Heart right ventricle (tissue), 16 donors: ENCODE data around the gene YJEFN3. TPM values are rescaled to one million over a fixed set of nuclear protein-coding genes. Genes with fewer than 3 reads are reported as not detected.

ENCODE experiments used
- ATAC-seq, 8 donors: fragments of 200-7000 bp; cut with Tn5 transposase; one replicate each; pipeline ENCODE4 v1.9.1; 2020; ENCODE audit warnings: mild to moderate bottlenecking in 8 of 8, moderate library complexity in 8 of 8, moderate number of reproducible peaks in 1 of 8
- DNase-seq, 2 donors: peaks; one replicate each; pipeline ENCODE4 v3.0.0-alpha.2; 2020
- H3K27ac ChIP-seq, 10 donors: fragments of 200-600 bp; sonication (generic) in 2 of 10; one replicate each; pipeline versions ENCODE4 v1.5.0 to v1.8.0; 2020 to 2022; ENCODE audit warnings: mild to moderate bottlenecking in 3 of 10
- H3K27me3 ChIP-seq, 7 donors: fragments of 200-600 bp; one replicate each; pipeline ENCODE4 v1.8.0; 2021 to 2022; ENCODE audit warnings: mild to moderate bottlenecking in 2 of 7
- H3K36me3 ChIP-seq, 9 donors: fragments of 200-600 bp; sonication (generic) in 1 of 9; one replicate each; pipeline versions ENCODE4 v1.5.0 to v1.8.0; 2020 to 2022; ENCODE audit warnings: mild to moderate bottlenecking in 2 of 9
- H3K4me1 ChIP-seq, 9 donors: fragments of 200-600 bp; sonication (generic) in 1 of 9; one replicate each; pipeline versions ENCODE4 v1.5.0 to v1.8.0; 2020 to 2022; ENCODE audit warnings: mild to moderate bottlenecking in 4 of 9
- H3K4me3 ChIP-seq, 10 donors: fragments of 200-600 bp; sonication (generic) in 2 of 10; one replicate each; pipeline versions ENCODE4 v1.5.0 to v1.8.0; 2020 to 2022; ENCODE audit warnings: mild to moderate bottlenecking in 7 of 10, moderate library complexity in 2 of 10
- H3K9me3 ChIP-seq, 11 donors: fragments of 200-600 bp in 10 of 11; sonication (generic) in 2 of 11; one replicate each; pipeline versions ENCODE4 v1.5.0 to v1.8.0; 2013 to 2022; ENCODE audit warnings: mild to moderate bottlenecking in 2 of 11, control low read depth in 1 of 11, moderate library complexity in 1 of 11
- WGBS, 2 donors: extraction: QIAGEN DNeasy Blood & Tissue Kit; methylation state at CpG; one replicate each; pipeline ENCODE4 v1.1.7; 2013; ENCODE audit warnings: inconsistent platforms in 1 of 2; 5-methylcytosine and 5-hydroxymethylcytosine counted together
- intact Hi-C, 10 donors: fragments of 100-400 bp; cut with DNase I; formaldehyde crosslinking; loops; one replicate each; pipeline versions ENCODE4 v1.11.1 to v1.14.2; 2022
- polyA plus RNA-seq, 2 donors: library from polyadenylated mRNA; stranded (reverse); fragments of 200-250 nt; gene quantifications; one replicate each; pipeline ENCODE4 v1.2.3, GENCODE V29; 2013
- total RNA-seq, 10 donors: library from RNA; stranded (reverse); fragmentation: NEBNext Ultra II Directional in 3 of 10; extraction: Animal tissue kit (Norgen Biotek cat#: 25700) in 3 of 10; gene quantifications; one replicate each; pipeline versions ENCODE4 v1.2.1 to v1.2.4, GENCODE V29; 2021 to 2023
- TF ChIP-seq, protein P1 (sequence below), 9 donors: fragments of 200-600 bp; sonication (generic) in 2 of 9; IDR thresholded peaks; one replicate each; pipeline versions ENCODE4 v1.5.0 to v1.8.0; 2021 to 2022; ENCODE audit warnings: antibody characterized with exemption in 9 of 9, mild to moderate bottlenecking in 5 of 9, moderate library complexity in 1 of 9
- donor health status: Arrhythmogenic right ventricular cardiomyopathy.
- donor health status: ischemic (EF 13 %, LVEDD 7.1; RV severe dilation, severe dysfunction).
- donor health status: healthy with polysubstance abuse.
- donor health status: DM: no; HTN: yes; CAD: no.
- donor health status: DM: no; HTN: no; CAD: no.
- donor health status: ischemic (EF 25% LVEDD 6.9; RV normal size, moderate dysfunction).
- donor health status: ischemic (EF 25% LVEDD 5.7; RV mildly dilated, moderate dysfunction).
- donor health status: healthy.
- donor health status: DM: yes; HTN: yes; CAD: no.
- donor health status: Ischemic cardiomyopathy.
- donor health status: ischemic (EF 35%, LVEDD 5.7; RV mildly dilated, moderate dysfunction).
- donor health status: nonischemic (EF 11% LVEDD 7.7; RV severe dilation, severe dysfunction).
- donor health status: DM: yes; HTN: yes; CAD: no.
- donor health status: PGD.
- donor health status: ischemic (EF 29% LVEDD 5.4; RV normal size, mild dysfunction).
- donor health status: nonischemic (EF 23%, LVEDD 6.1; RV moderate dilation, normal function).

Gene YJEFN3
- total and polyA plus RNA-seq, 12 donors, result 2.1 to 13.1 (median 2.4) TPM

DNA sequence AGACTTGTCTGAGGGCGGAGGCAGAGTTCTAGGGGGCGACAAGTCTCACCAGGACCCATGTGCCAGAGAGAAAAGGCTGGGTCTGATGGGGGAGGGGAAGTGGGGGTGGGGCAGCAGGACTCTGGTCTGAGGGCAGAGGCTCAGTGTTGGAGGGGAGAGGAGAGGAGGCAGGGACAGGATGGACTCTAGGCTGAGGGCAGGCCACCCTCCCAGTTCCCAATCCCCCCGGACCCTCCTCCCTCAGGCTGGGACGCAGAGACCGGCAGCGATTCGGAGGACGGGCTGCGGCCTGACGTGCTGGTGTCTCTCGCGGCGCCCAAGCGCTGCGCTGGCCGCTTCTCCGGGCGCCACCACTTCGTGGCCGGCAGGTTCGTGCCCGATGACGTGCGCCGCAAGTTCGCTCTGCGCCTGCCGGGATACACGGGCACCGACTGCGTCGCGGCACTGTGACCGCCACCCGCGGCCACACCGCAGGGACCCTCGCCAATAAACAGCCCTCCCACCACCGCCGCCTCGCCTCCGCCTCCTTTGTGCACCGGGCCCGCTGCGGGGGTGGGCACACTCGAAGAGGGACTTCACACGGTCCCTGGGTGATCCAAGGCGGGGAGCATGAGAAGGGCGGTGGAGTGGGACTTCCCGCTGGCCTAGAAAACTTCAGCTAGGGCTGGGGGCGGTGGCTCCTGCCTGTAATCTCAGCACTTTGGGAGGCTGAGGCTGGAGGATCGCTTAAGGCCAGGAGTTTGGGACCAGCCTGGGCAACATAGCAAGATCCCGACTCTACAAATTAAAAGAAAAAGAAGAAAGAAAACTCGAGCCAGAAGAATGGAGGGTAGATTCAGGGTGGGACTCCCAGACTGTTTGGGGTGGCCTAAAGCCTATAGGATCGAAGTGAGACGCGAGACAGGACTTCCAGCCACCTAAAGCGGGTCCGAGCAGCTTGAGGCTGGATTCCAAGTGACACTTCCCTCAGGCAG, 8.7 kb downstream of the YJEFN3 start:
- 36 to 42% methylated on average over 55 to 59 of the region's 59 CpGs for WGBS, 2 donors
- intact Hi-C loops, result loop anchor here in 4 of 10 donors (10.0 kb wide), 3 partner anchors 397 to 427 kb away; no protein-coding TSS in a partner anchor
- TF ChIP-seq, protein P1, sequence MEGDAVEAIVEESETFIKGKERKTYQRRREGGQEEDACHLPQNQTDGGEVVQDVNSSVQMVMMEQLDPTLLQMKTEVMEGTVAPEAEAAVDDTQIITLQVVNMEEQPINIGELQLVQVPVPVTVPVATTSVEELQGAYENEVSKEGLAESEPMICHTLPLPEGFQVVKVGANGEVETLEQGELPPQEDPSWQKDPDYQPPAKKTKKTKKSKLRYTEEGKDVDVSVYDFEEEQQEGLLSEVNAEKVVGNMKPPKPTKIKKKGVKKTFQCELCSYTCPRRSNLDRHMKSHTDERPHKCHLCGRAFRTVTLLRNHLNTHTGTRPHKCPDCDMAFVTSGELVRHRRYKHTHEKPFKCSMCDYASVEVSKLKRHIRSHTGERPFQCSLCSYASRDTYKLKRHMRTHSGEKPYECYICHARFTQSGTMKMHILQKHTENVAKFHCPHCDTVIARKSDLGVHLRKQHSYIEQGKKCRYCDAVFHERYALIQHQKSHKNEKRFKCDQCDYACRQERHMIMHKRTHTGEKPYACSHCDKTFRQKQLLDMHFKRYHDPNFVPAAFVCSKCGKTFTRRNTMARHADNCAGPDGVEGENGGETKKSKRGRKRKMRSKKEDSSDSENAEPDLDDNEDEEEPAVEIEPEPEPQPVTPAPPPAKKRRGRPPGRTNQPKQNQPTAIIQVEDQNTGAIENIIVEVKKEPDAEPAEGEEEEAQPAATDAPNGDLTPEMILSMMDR (IDR thresholded peaks at IDR 0.05), result no peak
- H3K27me3 ChIP-seq, result peaks cover 4 to 57% (median 44%) of the 10 kb centered on the region in 7 donors
- H3K36me3 ChIP-seq, result no peaks in the 10 kb centered on the region
- DNase-seq (no peak), ATAC-seq (peak in 1 of 8 donors; percentile 13)
- H3K27ac ChIP-seq, result no peak overlapping the region
- peaks cover 9 to 40% (median 26%) of the 10 kb centered on the region in 9 donors for H3K4me1 ChIP-seq
- no peaks in the 10 kb centered on the region for H3K9me3 ChIP-seq
- H3K4me3 ChIP-seq, result peak overlapping the region in 2 of 10 donors; percentile 19 to 47

DNA sequence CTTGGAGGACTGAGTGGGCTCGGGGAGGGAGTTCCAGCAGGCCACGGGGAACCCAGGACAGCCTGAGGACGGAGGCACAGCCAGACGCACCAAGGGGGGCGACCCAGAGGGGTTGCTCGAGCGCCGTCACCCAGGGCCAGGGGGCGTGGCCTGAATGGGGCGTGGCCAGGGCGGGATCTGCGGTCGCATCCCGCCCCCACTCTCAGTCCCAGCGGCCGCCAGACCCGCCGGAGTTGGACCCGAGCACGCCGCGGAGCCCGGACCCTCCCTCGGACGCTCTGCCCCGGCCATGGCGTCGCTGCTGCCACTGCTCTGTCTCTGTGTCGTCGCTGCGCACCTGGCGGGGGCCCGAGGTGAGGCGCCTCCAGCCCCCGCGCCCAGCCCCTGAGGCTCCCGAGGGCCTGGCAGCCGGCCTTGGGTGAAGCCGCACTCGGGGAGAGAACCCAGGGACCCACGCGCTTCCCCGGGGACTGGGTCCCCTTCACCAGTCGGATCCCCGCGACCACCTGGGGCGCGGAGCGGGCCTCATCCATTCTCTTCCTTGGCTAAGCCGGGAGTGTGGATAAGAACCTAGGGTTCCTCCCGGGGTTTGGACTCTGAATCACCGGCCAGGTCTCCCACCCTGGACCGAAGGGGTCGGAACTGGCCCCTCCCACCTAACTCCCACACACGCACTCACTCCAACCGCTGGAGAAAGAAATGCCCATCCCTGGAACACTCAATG, 9.5 kb downstream of the YJEFN3 start, which contains the start of gene CILP2:
Gene CILP2 (plus strand): TSS at position 205 of the 724 bp plus-strand sequence. CDS start 85 bp downstream, at position 290.
- intact Hi-C loops, result loop anchor here in 4 of 10 donors (10.0 kb wide), 3 partner anchors 397 to 427 kb away; no protein-coding TSS in a partner anchor
- H3K4me3 ChIP-seq, result peak within 1 kb of the TSS in 9 of 10 donors; percentile 19 to 47 (median 36)
- no peaks in the 10 kb centered on the region for H3K9me3 ChIP-seq
- peak in 7 of 8 donors; percentile 14 to 48 (median 27) for ATAC-seq
- DNase-seq, result peak in 1 of 2 donors; percentile 48
- no peak within 1 kb of the TSS for H3K27ac ChIP-seq
- H3K4me1 ChIP-seq, result peaks cover 9 to 35% (median 26%) of the 10 kb centered on the region in 9 donors
- WGBS, 2 donors, result 3% methylated on average over 45 to 56 of the region's 56 CpGs
- peaks cover 4 to 64% (median 53%) of the 10 kb centered on the region in 7 donors for H3K27me3 ChIP-seq
- TF ChIP-seq, protein P1 (IDR thresholded peaks at IDR 0.05), result no peak
- no peaks in the 10 kb centered on the region for H3K36me3 ChIP-seq

DNA sequence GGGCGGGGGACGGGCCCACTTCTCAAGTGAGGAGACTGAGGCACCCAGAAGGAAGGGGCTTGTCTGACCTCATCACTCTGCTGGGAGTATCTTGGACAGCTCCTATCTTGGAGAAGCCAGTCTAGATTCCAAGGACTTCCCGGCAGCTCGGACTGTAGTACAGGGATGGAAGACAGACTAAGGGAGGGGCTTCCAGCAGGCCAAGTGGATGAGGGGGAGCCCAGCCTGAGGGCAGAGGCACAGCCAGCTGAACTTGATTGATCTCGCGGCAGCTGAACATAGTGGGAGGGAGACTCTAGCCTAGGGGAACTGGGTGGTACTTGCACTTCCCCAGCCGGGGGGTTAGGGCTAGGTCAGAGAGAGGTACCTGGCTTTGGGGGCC, 10.1 kb downstream of the YJEFN3 start:
- intact Hi-C loops, result loop anchor here in 4 of 10 donors (10.0 kb wide), 3 partner anchors 396 to 426 kb away; no protein-coding TSS in a partner anchor
- H3K27ac ChIP-seq, result no peak overlapping the region
- H3K36me3 ChIP-seq, result no peaks in the 10 kb centered on the region
- peak overlapping the region in 3 of 10 donors; percentile 28 to 43 (median 32) for H3K4me3 ChIP-seq
- ATAC-seq (no peak), DNase-seq (no peak)
- peaks cover 9 to 35% (median 26%) of the 10 kb centered on the region in 9 donors for H3K4me1 ChIP-seq
- peaks cover 4 to 70% (median 58%) of the 10 kb centered on the region in 7 donors for H3K27me3 ChIP-seq
- WGBS, 2 donors, result 24 to 42% methylated on average over 7 of the region's 7 CpGs
- no peaks in the 10 kb centered on the region for H3K9me3 ChIP-seq
- TF ChIP-seq, protein P1 (IDR thresholded peaks at IDR 0.05), result no peak

DNA sequence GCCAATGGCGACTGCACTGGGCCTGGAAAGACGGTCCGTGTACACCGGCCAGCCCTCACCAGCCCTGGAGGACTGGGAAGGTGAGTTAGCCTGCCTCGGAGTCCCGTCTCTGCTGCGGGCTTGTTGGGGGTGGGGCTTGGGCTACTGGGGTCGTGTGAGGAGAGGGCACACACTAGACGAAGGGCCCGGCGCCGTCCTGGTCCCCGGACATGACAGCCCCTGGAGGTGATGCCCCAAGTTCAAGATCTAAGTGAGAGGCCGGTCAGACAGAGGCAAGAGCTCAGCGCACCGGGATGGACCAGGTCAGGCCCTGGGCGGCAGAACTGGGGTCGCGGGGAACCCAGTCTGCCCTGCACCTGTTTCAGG, 11.0 kb downstream of the YJEFN3 start:
- no peak overlapping the region for H3K27ac ChIP-seq
- H3K4me1 ChIP-seq, result peaks cover 9 to 35% (median 26%) of the 10 kb centered on the region in 9 donors
- H3K36me3 ChIP-seq, result no peaks in the 10 kb centered on the region
- H3K4me3 ChIP-seq, result no peak overlapping the region
- H3K9me3 ChIP-seq, result no peaks in the 10 kb centered on the region
- 35 to 42% methylated on average over 19 of the region's 19 CpGs for WGBS, 2 donors
- intact Hi-C loops, result loop anchor here in 4 of 10 donors (10.0 kb wide), 3 partner anchors 395 to 425 kb away; no protein-coding TSS in a partner anchor
- no peak for DNase-seq
- H3K27me3 ChIP-seq, result peaks cover 4 to 70% (median 66%) of the 10 kb centered on the region in 7 donors
- TF ChIP-seq, protein P1 (IDR thresholded peaks at IDR 0.05), result no peak
- no peak for ATAC-seq
